Stomach (tissue), 9 donors: ENCODE data around the gene FIZ1. TPM values are rescaled to one million over a fixed set of nuclear protein-coding genes. Genes with fewer than 3 reads are reported as not detected.
A peak's percentile ranks its signal among the peaks of the same experiment; 100 is the strongest.

ENCODE experiments used
- DNase-seq, 2 donors: peaks; one replicate each; pipeline versions ENCODE4 v3.0.0 to v3.0.0-alpha.2; 2013 to 2019
- H3K27ac ChIP-seq, 5 donors: fragments of 200-600 bp in 4 of 5; sonication (generic) in 4 of 5; one replicate each; pipeline ENCODE4 v1.5.1; 2013 to 2019; ENCODE audit warnings: mild to moderate bottlenecking in 1 of 5, moderate library complexity in 1 of 5
- H3K27me3 ChIP-seq, 3 donors: fragments of 200-600 bp; sonication (generic); one replicate each; pipeline ENCODE4 v1.5.1; 2017 to 2019; ENCODE audit warnings: mixed run types in 1 of 3
- H3K36me3 ChIP-seq, 4 donors: fragments of 200-600 bp; sonication (generic); 1 replicate in 3 of 4; 2 replicates in 1 of 4; pipeline ENCODE4 v1.5.1; 2016 to 2019
- H3K4me1 ChIP-seq, 4 donors: fragments of 200-600 bp; sonication (generic); one replicate each; pipeline ENCODE4 v1.5.1; 2016 to 2019
- H3K4me3 ChIP-seq, 4 donors: fragments of 200-600 bp; sonication (generic) in 3 of 4; one replicate each; pipeline ENCODE4 v1.5.1; 2016 to 2019; ENCODE audit warnings: mild to moderate bottlenecking in 1 of 4
- H3K9me3 ChIP-seq, 4 donors: fragments of 200-600 bp; sonication (generic); one replicate each; pipeline ENCODE4 v1.5.1; 2016 to 2019
- EP300 ChIP-seq: sonication (generic); formaldehyde crosslinking; IDR thresholded peaks from one replicate; pipeline ENCODE4 v1.6.1; 2017; ENCODE audit warnings: antibody characterized with exemption
- POLR2A ChIP-seq, 4 donors: fragments of 450-650 bp; IDR thresholded peaks; one replicate each; pipeline ENCODE4 v1.6.1; 2016; ENCODE audit warnings: antibody characterized with exemption in 4 of 4, control low read depth in 2 of 4, mild to moderate bottlenecking in 1 of 4, moderate library complexity in 1 of 4
- POLR2AphosphoS5 ChIP-seq, 3 donors: sonication (generic); formaldehyde crosslinking; IDR thresholded peaks; one replicate each; pipeline ENCODE4 v1.6.1; 2016; ENCODE audit warnings: antibody characterized with exemption in 3 of 3
- WGBS, 5 donors: extraction: QIAGEN DNeasy Blood & Tissue Kit in 3 of 5; methylation state at CpG; one replicate each; pipeline versions ENCODE4 v1.1.5 to v1.1.7; 2013 to 2018; 5-methylcytosine and 5-hydroxymethylcytosine counted together
- intact Hi-C: fragments of 100-400 bp; cut with DNase I; formaldehyde crosslinking; loops from one replicate; pipeline ENCODE4 v1.15.1; 2023; ENCODE audit warnings: low total_unique reads
- polyA plus RNA-seq, 3 donors: library from polyadenylated mRNA; stranded (reverse); fragments of 200-250 nt; gene quantifications; one replicate each; pipeline ENCODE4 v1.2.3, GENCODE V29; 2013
- total RNA-seq, 5 donors: library from RNA; depleted of rRNA; stranded (reverse); fragments of >200 nt; gene quantifications; one replicate each; pipeline versions ENCODE4 v1.1.0 to v1.2.3, GENCODE V29; 2014 to 2016
- TF ChIP-seq, protein P1 (sequence below), 7 experiments: fragments of 450-650 bp in 4 of 7; fragments of 200-600 bp in 3 of 7; sonication (generic) in 3 of 7; IDR thresholded peaks; one replicate each; pipeline ENCODE4 v1.5.1; 2016 to 2019; ENCODE audit warnings: antibody characterized with exemption in 7 of 7, control low read depth in 2 of 7, mild to moderate bottlenecking in 1 of 7
- donor health status: healthy with polysubstance abuse.
- donor health status: Bipolar disorder and iron deficiency.
- donor health status: healthy.

Gene FIZ1
- total and polyA plus RNA-seq, 8 donors, result 4.0 to 16.8 (median 8.7) TPM; not detected in 1

DNA sequence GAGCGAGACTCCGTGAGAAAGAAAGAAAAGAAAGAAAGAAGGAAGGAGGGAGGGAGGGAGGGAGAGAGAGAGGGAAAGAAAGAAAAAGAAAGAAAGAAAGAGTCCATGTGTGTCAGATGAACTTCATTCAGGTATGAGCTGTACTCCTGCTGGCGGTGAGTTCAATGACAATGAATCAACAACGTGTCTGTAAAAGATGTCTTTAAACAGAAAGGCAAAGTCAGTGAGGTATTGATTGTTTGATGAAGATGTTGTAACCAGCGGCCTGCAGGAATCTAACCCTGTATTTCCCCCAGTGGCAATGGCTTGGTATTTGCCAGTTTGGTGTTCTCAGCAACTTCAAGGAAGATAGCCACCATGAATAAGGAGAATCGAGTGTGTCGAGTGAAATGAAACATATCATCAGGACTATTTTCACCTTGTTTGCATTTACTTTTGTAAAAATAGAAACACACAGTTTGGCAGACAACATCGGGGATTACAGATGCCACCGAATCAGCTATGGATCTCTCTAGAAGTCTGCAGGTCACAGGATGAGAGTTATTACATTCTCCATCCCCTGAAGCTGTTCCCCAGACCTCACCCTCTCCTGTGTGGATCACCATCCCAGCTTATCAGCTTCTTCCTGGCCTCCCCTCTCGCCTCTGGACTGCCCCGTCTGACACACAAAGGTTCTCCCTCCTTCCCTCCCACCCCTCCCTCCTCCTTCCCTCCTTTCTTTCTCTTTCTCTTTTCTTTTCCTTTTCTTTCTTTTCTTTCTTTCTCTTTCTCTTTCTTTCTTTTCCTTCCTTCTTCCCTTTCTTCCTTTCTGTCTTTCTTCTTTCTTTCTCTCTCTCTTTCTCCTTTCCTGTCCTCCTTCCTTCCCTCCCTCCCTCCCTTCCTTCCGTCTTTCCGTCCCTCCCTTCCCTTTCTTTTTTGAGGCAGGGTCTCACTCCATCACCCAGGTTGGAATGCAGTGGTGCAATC lies 45.8 kb downstream of the FIZ1 start:
- H3K27ac ChIP-seq, result peak overlapping the region in 1 of 5 donors; percentile 38
- TF ChIP-seq POLR2A (IDR thresholded peaks at IDR 0.05) (no peak), EP300 (no peak), POLR2AphosphoS5 (IDR thresholded peaks at IDR 0.05) (no peak)
- TF ChIP-seq, protein P1, sequence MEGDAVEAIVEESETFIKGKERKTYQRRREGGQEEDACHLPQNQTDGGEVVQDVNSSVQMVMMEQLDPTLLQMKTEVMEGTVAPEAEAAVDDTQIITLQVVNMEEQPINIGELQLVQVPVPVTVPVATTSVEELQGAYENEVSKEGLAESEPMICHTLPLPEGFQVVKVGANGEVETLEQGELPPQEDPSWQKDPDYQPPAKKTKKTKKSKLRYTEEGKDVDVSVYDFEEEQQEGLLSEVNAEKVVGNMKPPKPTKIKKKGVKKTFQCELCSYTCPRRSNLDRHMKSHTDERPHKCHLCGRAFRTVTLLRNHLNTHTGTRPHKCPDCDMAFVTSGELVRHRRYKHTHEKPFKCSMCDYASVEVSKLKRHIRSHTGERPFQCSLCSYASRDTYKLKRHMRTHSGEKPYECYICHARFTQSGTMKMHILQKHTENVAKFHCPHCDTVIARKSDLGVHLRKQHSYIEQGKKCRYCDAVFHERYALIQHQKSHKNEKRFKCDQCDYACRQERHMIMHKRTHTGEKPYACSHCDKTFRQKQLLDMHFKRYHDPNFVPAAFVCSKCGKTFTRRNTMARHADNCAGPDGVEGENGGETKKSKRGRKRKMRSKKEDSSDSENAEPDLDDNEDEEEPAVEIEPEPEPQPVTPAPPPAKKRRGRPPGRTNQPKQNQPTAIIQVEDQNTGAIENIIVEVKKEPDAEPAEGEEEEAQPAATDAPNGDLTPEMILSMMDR (IDR thresholded peaks at IDR 0.05), result no peak
- H3K4me1 ChIP-seq, result peaks cover 12 to 54% (median 31%) of the 10 kb centered on the region in 4 donors
- H3K36me3 ChIP-seq, result no peaks in the 10 kb centered on the region
- intact Hi-C loops, result no loop called here
- 49 to 56% (median 53%) methylated on average over 13 of the region's 13 CpGs for whole genome bisulfite sequencing, 5 donors
- peaks cover 0 to 26% (median 0%) of the 10 kb centered on the region in 3 donors for H3K27me3 ChIP-seq
- H3K4me3 ChIP-seq, result no peak overlapping the region
- H3K9me3 ChIP-seq, result no peaks in the 10 kb centered on the region
- no peak for DNase-seq

- TF ChIP-seq, protein P1 (IDR thresholded peaks at IDR 0.05), result no peak
- TF ChIP-seq EP300, result no peak
- no peak for TF ChIP-seq POLR2AphosphoS5 (IDR thresholded peaks at IDR 0.05)
- no peak for TF ChIP-seq POLR2A (IDR thresholded peaks at IDR 0.05)
- H3K27me3 ChIP-seq, result peaks cover 0 to 31% (median 0%) of the 10 kb centered on the region in 3 donors
- no peaks in the 10 kb centered on the region for H3K36me3 ChIP-seq
- H3K4me3 ChIP-seq, result no peak overlapping the region
- 45 to 70% (median 61%) methylated on average over 13 of the region's 13 CpGs for WGBS, 5 donors
- peaks cover 12 to 61% (median 38%) of the 10 kb centered on the region in 4 donors for H3K4me1 ChIP-seq
- no peaks in the 10 kb centered on the region for H3K9me3 ChIP-seq
- no peak for DNase-seq
- intact Hi-C loops, result no loop called here
- H3K27ac ChIP-seq, result no peak overlapping the region
Measured at GRCh38 chr19:55552620-55553019, 46.7 kb downstream of the FIZ1 start.

DNA sequence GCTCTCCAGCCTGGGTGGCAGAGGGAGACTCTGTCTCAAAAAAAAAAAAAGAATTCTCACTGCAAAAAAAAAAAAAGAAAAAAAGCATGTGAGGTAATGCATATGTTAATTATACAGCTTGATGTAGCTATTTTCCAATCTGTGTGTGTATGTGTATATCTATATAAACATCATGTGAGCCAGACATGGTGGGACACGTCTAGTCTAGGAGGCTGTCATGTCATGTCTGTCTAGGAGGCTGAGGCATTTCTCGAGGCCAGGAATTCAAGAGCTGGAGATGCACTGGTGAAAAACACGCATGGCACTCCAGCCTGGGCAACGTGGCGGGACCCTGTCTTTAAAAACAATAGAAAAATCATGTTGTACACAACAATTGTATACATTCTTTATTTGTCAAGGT lies 47.1 kb downstream of the FIZ1 start:
- 60 to 77% (median 65%) methylated on average over 5 of the region's 5 CpGs for WGBS, 5 donors
- no peak overlapping the region for H3K4me3 ChIP-seq
- H3K9me3 ChIP-seq, result no peaks in the 10 kb centered on the region
- H3K4me1 ChIP-seq, result peaks cover 16 to 65% (median 42%) of the 10 kb centered on the region in 4 donors
- peaks cover 0 to 35% (median 0%) of the 10 kb centered on the region in 3 donors for H3K27me3 ChIP-seq
- no peak for TF ChIP-seq EP300
- TF ChIP-seq, protein P1 (IDR thresholded peaks at IDR 0.05), result no peak
- TF ChIP-seq POLR2AphosphoS5 (IDR thresholded peaks at IDR 0.05), result no peak
- no peak for TF ChIP-seq POLR2A (IDR thresholded peaks at IDR 0.05)
- intact Hi-C loops, result no loop called here
- DNase-seq, result no peak
- no peaks in the 10 kb centered on the region for H3K36me3 ChIP-seq
- no peak overlapping the region for H3K27ac ChIP-seq

GRCh38 chr19:55550321-55550650 lies 49.0 kb downstream of the FIZ1 start:
- TF ChIP-seq EP300 (no peak), POLR2A (IDR thresholded peaks at IDR 0.05) (no peak), POLR2AphosphoS5 (IDR thresholded peaks at IDR 0.05) (no peak)
- TF ChIP-seq, protein P1 (IDR thresholded peaks at IDR 0.05), result no peak
- H3K9me3 ChIP-seq, result no peaks in the 10 kb centered on the region
- DNase-seq, result no peak
- WGBS, 5 donors, result 54 to 65% (median 60%) methylated on average over 7 of the region's 7 CpGs
- peaks cover 0 to 49% (median 0%) of the 10 kb centered on the region in 3 donors for H3K27me3 ChIP-seq
- peak overlapping the region in 2 of 4 donors; percentile 7 to 21 for H3K4me3 ChIP-seq
- peak overlapping the region; percentile 81 to 91 (median 88) for H3K27ac ChIP-seq
- H3K36me3 ChIP-seq, result no peaks in the 10 kb centered on the region
- H3K4me1 ChIP-seq, result peaks cover 26 to 78% (median 51%) of the 10 kb centered on the region in 4 donors
- intact Hi-C loops, result no loop called here
